GM10266 (cell line): Measurements from ENCODE around the gene PLEKHG1.

Source experiments
- DNase-seq: peaks from one replicate; pipeline ENCODE4 v3.0.0; 2012; ENCODE audit errors: extremely low spot score
- TF ChIP-seq, protein P1 (sequence below): IDR thresholded peaks from 2 replicates; pipeline ENCODE4 v1.5.1; 2012; ENCODE audit warnings: mild to moderate bottlenecking, low read depth; ENCODE audit not compliant: control insufficient read depth, insufficient read depth; ENCODE audit errors: missing control alignments

PLEKHG1 gene

DNA sequence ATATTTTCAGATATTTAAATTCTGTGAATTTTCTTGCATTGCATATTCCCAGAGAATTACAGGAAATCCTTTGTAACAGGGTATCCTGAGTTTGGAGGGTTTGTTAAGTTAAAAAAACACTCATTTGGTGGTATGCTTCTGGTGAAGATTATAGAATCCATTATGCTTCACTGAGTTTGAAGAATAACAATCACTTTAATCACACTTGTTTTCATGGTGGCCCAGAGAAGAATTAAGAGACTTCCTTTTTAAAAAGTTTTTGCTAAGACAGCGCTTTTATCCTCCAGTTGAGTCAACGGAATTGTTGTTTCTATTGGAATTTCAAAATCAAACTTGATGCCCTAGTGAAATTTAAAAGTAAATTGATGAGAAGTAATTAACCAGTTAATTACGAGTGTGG lies 17.4 kb downstream of the PLEKHG1 start:
- TF ChIP-seq, protein P1, sequence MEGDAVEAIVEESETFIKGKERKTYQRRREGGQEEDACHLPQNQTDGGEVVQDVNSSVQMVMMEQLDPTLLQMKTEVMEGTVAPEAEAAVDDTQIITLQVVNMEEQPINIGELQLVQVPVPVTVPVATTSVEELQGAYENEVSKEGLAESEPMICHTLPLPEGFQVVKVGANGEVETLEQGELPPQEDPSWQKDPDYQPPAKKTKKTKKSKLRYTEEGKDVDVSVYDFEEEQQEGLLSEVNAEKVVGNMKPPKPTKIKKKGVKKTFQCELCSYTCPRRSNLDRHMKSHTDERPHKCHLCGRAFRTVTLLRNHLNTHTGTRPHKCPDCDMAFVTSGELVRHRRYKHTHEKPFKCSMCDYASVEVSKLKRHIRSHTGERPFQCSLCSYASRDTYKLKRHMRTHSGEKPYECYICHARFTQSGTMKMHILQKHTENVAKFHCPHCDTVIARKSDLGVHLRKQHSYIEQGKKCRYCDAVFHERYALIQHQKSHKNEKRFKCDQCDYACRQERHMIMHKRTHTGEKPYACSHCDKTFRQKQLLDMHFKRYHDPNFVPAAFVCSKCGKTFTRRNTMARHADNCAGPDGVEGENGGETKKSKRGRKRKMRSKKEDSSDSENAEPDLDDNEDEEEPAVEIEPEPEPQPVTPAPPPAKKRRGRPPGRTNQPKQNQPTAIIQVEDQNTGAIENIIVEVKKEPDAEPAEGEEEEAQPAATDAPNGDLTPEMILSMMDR = no peak
- no peak for DNase-seq

DNA sequence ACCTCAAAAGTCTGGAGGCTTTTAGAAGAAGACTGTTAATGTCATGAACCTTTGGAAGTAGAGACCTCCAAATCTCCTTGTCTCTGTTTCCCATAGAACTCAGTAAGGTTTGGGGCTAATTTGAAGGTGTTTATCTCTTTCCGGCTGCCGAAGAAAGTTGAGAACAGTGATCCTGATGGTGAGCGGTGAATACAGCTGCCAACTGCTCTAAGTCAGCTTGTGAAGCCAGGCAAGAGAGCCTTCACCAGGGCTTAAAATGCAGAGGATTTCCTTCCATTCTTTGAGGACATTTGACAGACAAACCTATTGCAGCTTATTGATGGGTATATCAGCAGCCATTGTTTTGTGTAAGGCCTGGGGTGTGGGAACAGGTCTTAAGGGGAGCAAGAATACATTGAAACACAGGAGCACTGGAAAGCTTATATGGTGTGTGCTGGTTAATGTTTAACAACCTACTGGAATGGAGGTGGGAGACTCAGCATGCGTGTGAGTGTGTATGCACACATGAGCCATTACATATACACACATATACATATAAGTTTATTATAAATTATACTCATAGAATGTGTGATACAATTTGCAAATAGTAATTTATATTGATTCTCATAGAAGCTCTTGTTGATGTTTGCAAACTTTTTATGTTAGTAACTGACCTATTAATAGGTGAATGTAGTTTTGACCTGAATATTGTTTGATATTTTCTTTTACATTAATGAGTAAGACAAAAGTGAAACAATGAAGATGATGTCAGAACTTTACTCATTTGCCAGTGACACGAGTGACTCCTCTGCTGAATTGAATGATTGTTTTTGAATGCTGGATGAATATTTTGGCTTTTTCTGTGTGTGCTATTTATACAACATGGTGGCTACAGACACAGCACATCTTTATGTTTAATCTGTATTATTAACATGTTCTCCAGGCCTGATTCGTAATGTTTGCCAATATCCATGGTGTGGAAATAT lies 18.1 kb downstream of the PLEKHG1 start:
- no peak for DNase-seq
- TF ChIP-seq, protein P1 = no peak

DNA sequence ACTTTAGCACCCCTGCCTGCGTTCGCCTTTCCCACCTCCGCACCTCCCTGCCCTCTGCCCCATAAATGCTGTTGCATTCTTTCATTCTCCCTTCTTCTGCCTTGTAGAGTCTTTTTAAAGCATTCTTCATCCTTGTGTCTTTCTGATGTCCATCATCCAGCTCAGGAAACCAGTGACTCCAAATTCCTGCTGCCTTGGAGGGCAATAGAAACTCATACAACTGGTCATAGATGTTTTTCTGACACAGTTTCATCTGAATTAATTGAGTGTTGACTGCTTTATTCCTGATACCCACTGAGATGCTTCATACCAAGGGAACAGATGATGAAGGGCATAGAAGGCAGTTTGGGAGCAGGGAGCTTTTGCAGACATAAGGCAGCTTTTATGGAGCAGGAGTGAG lies 19.6 kb downstream of the PLEKHG1 start:
- DNase-seq = no peak
- TF ChIP-seq, protein P1 = no peak

DNA sequence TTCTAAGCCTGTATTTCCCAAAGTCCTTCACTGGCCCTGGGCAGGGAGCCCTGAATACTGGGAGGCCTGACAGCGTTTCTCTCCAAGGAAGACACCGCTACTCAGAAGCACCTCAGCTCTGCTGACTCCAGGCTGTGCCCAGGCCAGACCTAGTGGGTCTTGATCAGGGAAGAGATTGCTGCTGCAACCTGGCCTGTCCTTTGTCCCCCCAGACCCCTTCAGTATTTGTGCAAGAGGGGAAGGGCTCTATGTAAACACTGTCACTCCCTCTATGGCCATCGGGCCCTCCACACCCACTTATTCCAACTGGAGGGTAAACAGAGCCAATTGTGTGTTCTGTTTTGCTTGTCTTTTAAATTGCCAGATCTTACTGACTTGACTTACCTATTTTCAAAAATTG lies 20.6 kb downstream of the PLEKHG1 start:
- DNase-seq = no peak
- TF ChIP-seq, protein P1 = no peak

DNA sequence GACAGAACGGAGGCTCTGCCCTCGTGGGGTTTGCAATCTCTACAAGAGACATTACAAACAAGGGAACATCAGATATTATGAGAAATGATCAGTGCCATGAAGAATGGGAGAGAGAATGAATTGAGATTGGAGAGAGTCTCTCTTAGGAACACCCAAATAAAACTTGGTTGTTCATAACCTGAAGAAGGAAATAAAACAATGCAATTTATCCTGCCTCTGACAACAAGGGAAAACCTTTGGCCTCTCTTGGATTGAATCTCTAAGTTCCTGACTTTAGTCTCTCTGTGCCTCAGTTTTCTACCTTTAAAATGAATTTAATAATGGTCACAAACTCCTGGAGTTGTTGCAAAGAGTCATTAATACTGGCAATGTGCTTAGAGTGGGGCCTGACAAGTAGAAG lies 21.1 kb downstream of the PLEKHG1 start:
- TF ChIP-seq, protein P1 = no peak

DNA sequence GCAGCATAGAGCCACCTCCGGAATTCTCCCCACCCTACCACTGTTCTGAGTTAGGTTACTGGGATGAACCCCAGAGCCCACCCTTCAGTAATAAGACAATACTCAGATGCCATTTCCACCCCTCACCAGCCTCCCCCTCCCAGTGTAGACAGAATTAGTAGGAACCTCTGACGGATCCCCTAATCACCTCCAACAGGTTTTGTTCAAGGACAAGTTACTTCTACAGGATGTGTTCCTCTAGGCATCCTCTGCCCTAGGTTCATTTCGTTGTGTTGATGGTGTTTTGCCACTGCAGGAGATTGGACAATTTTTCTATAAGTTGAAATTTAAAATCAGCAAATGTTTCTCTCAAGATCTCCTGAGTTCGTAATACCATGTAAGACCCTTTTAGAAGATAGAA lies 22.8 kb downstream of the PLEKHG1 start:
- TF ChIP-seq, protein P1 = no peak
- DNase-seq = no peak

More for the DNA sequence above, 21.1 kb downstream of the PLEKHG1 start:
- no peak for DNase-seq
